HepG2 (cell line): ENCODE results near the gene ELP1. TPM values are rescaled to one million over a fixed set of nuclear protein-coding genes. Genes with fewer than 3 reads are reported as not detected.

ENCODE experiments used
- ATAC-seq: fragments of 200-7000 bp; cut with Tn5 transposase; 3 replicates; pipeline ENCODE4 v1.9.1; 2020; ENCODE audit warnings: mild to moderate bottlenecking, moderate library complexity
- BruUV-seq: library from RNA; stranded (reverse); fragments of 400-500 nt; replicated peaks from 2 replicates; lab custom pipeline; 2021; lab: Mats Ljungman, UMichigan
- CTCF ChIA-PET: fragments of 300-600 bp; formaldehyde crosslinking; extraction: SDS; loops from one replicate; lab custom pipeline; 2021; ENCODE audit warnings: low total read pairs, inconsistent platforms, low intra/inter-chr PET ratio; lab: Yijun Ruan, JAX
- POLR2A ChIA-PET: fragments of 350-600 bp; sonication (Branson Sonifier 250); formaldehyde crosslinking; loops from one replicate; lab custom pipeline; 2020; ENCODE audit warnings: antibody characterized with exemption, inconsistent platforms; lab: Yijun Ruan, JAX
- DNase-seq: peaks from one replicate; pipeline ENCODE4 v3.0.0-alpha.2; 2015; ENCODE audit warnings: low spot score
- FAIRE-seq: peaks from 3 replicates; lab custom pipeline; 2011; peaks lifted over from hg19 to GRCh38; lab: Jason Lieb, UNC
- H2AFZ ChIP-seq: one replicate; pipeline ENCODE4 v1.6.1; 2011; ENCODE audit warnings: low read length, inconsistent platforms
- H3K27ac ChIP-seq: fragments of 300-600 bp; 3 replicates; pipeline ENCODE4 v1.8.0; 2011; ENCODE audit warnings: mixed run types, mild to moderate bottlenecking, mixed read lengths, low read length, inconsistent platforms; ENCODE audit not compliant: insufficient read depth; ENCODE audit errors: extremely low read length
- H3K27me3 ChIP-seq, 2 experiments: fragments of 200-600 bp in 1 of 2; 2 replicates in 1 of 2; 3 replicates in 1 of 2; pipeline versions ENCODE4 v1.6.0 to v1.8.0; 2011; ENCODE audit warnings: low read length in 2 of 2, mild to moderate bottlenecking in 2 of 2, moderate library complexity in 2 of 2, inconsistent platforms in 1 of 2; ENCODE audit not compliant: insufficient read depth in 2 of 2, control insufficient read depth in 1 of 2
- H3K36me3 ChIP-seq, 2 experiments: fragments of 200-600 bp in 1 of 2; replicated peaks in 1 of 2; 2 replicates in 1 of 2; 3 replicates in 1 of 2; pipeline versions ENCODE4 v1.5.1 to v1.8.0; 2011; ENCODE audit warnings: low read length in 2 of 2, inconsistent platforms in 1 of 2; ENCODE audit not compliant: insufficient read depth in 2 of 2, control insufficient read depth in 1 of 2
- H3K4me1 ChIP-seq: 2 replicates; pipeline ENCODE4 v1.5.1; 2012; ENCODE audit warnings: low read length, inconsistent platforms; ENCODE audit not compliant: insufficient read depth
- H3K4me2 ChIP-seq: 2 replicates; pipeline ENCODE4 v1.6.0; 2011; ENCODE audit warnings: low read depth, low read length, inconsistent platforms
- H3K4me3 ChIP-seq, 3 experiments: fragments of 200-600 bp in 1 of 3; sonication (generic), shearing (Covaris generic) in 1 of 3; replicated peaks in 1 of 3; 2 replicates each; pipeline ENCODE4 v1.5.1; 2011 to 2016; ENCODE audit warnings: low read length in 3 of 3, inconsistent platforms in 2 of 3, low read depth in 2 of 3, mild to moderate bottlenecking in 2 of 3, control low read depth in 1 of 3, mixed read lengths in 1 of 3; ENCODE audit not compliant: insufficient read depth in 1 of 3
- H3K79me2 ChIP-seq: one replicate; pipeline ENCODE4 v1.6.1; 2011; ENCODE audit warnings: low read length, inconsistent platforms; ENCODE audit not compliant: insufficient read depth
- H3K9ac ChIP-seq: 2 replicates; pipeline ENCODE4 v1.6.0; 2011; ENCODE audit warnings: mild to moderate bottlenecking, low read depth, low read length, inconsistent platforms; ENCODE audit not compliant: insufficient read depth
- H3K9me3 ChIP-seq: 2 replicates; pipeline ENCODE4 v1.5.1; 2012; ENCODE audit warnings: mild to moderate bottlenecking, low read length
- H4K20me1 ChIP-seq: 2 replicates; pipeline ENCODE4 v1.6.0; 2011; ENCODE audit warnings: inconsistent platforms, mild to moderate bottlenecking, low read length, moderate library complexity; ENCODE audit not compliant: insufficient read depth
- ARNT ChIP-seq: fragments of 450-650 bp; IDR thresholded peaks from 2 replicates; pipeline ENCODE4 v1.6.1; 2017
- CREB1 ChIP-seq, 2 experiments: fragments of 450-650 bp in 1 of 2; IDR thresholded peaks; 2 replicates each; pipeline ENCODE4 v1.6.1; 2016 to 2017; ENCODE audit warnings: control low read depth in 1 of 2, mild to moderate bottlenecking in 1 of 2, missing compliant biosample characterization in 1 of 2, missing genetic modification characterization in 1 of 2
- FOXK1 ChIP-seq: sonication (generic); formaldehyde crosslinking; IDR thresholded peaks from 2 replicates; pipeline ENCODE4 v1.4.0; 2020; ENCODE audit warnings: low read depth, missing genetic modification reagents, borderline replicate concordance
- MIER3 ChIP-seq: IDR thresholded peaks from 2 replicates; pipeline ENCODE4 v1.6.1; 2016; ENCODE audit warnings: missing compliant biosample characterization, borderline replicate concordance
- NCOR1 ChIP-seq: fragments of 200-600 bp; sonication (generic); IDR thresholded peaks from 2 replicates; pipeline ENCODE4 v1.7.0; 2017; ENCODE audit warnings: antibody characterized with exemption, low read length, borderline replicate concordance
- RNF2 ChIP-seq: fragments of 450-650 bp; conservative IDR thresholded peaks from 2 replicates; pipeline ENCODE4 v1.6.1; 2016; ENCODE audit warnings: low read depth
- YEATS4 ChIP-seq: sonication (generic); formaldehyde crosslinking; IDR thresholded peaks from 2 replicates; pipeline ENCODE4 v1.4.0; 2020; ENCODE audit warnings: missing genetic modification reagents, borderline replicate concordance
- ZNF616 ChIP-seq: sonication (generic); formaldehyde crosslinking; IDR thresholded peaks from 2 replicates; pipeline ENCODE4 v1.5.0; 2020; ENCODE audit warnings: low read depth, mild to moderate bottlenecking, missing genetic modification reagents
- ZNF883 ChIP-seq: sonication (generic); formaldehyde crosslinking; IDR thresholded peaks from 2 replicates; pipeline ENCODE4 v1.5.1; 2020; ENCODE audit warnings: mild to moderate bottlenecking, missing genetic modification reagents; ENCODE audit errors: not compliant biosample characterization
- WGBS: methylation state at CpG from one replicate; pipeline ENCODE4 v1.1.6; 2017; ENCODE audit warnings: low lambda C conversion rate; 5-methylcytosine and 5-hydroxymethylcytosine counted together
- in situ Hi-C: cut with HindIII; loops from 2 replicates; pipeline ENCODE4 v1.10.0; 2017; ENCODE audit warnings: low pct_unique_long_range_greater_than_20kb; ENCODE audit not compliant: extremely low pct_ligation_motif_present
- intact Hi-C: fragments of 100-400 bp; cut with micrococcal nuclease; formaldehyde crosslinking; loops from one replicate; pipeline ENCODE4 v1.10.0; 2022; ENCODE audit not compliant: unreplicated experiment
- polyA plus RNA-seq, 8 experiments: library from polyadenylated mRNA; depleted of rRNA in 3 of 8; stranded (reverse) in 7 of 8; unstranded in 1 of 8; fragments of >200 nt; fragmentation: Illumina TruSeq in 4 of 8; extraction: Trizol in 4 of 8; gene quantifications; 2 replicates each; pipeline versions ENCODE4 v1.2.1 to v1.2.3, GENCODE V29; 2011 to 2016; ENCODE audit warnings: low read depth in 4 of 8, missing spikeins in 1 of 8, mixed read lengths in 1 of 8; ENCODE audit not compliant: insufficient read depth in 1 of 8
- total RNA-seq, 5 experiments: library from RNA; depleted of rRNA; stranded (reverse); fragments of >200 nt; fragmentation: Illumina TruSeq; extraction: Trizol; gene quantifications; 2 replicates each; pipeline ENCODE4 v1.2.3, GENCODE V29; 2016; ENCODE audit warnings: low read depth in 1 of 5
- TF ChIP-seq, protein P1 (sequence below): sonication (generic); formaldehyde crosslinking; IDR thresholded peaks from 2 replicates; pipeline ENCODE4 v1.5.1; 2020; ENCODE audit warnings: mild to moderate bottlenecking, moderate library complexity, missing genetic modification reagents
- TF ChIP-seq, protein P2 (sequence below): IDR thresholded peaks from 2 replicates; pipeline ENCODE4 v1.6.1; 2016; ENCODE audit warnings: low read depth, borderline replicate concordance
- TF ChIP-seq, protein P3 (sequence below): sonication (generic); formaldehyde crosslinking; IDR thresholded peaks from 2 replicates; pipeline ENCODE4 v1.8.0; 2023; ENCODE audit warnings: mild to moderate bottlenecking, missing genetic modification reagents

The ELP1 gene
- total and polyA plus RNA-seq, 2 of the 13 experiments (the other 11 are each of a cell fraction or from before 2014, with no cell fraction given) = 157 to 275 TPM

DNA sequence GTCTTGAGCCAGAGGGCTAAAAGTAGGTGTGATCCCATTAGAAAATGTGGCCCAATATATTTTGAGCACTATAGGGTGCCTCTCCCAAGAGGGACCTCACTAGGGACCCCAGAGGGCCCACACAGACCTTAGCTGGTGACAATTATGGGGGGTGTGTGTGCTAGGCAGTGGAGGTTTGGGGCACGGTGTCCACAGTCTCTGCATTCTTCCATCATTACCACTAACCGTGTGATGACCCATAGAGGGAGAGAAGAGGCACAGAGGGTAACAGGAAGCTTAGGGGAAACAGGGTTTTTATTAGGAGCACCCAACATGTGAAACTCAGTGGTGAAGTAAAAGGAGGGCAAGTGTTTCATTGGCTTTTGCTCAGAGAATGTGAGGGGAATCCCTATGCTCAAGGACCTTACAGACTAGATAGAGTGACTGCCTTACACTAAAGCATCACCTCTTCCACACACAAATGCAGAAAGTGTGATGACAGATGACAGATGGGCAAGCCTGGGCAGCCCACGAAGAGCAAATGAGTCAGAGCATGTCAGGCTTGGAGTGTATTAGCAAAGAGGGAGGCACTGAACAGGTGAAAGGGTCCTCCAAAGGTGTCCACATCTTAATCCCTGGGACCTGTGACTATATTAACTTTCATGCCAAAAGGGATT, 74.3 kb downstream of the ELP1 start:
- H3K4me2 ChIP-seq = no peak overlapping the region
- intact Hi-C loops = loop anchor here (10.0 kb wide), 1 partner anchor 85 kb away; no protein-coding TSS in a partner anchor
- H3K79me2 ChIP-seq = no peaks in the 10 kb centered on the region
- H3K9ac ChIP-seq = no peak overlapping the region
- no peak for DNase-seq
- in situ Hi-C loops = no loop called here
- TF ChIP-seq, protein P1, sequence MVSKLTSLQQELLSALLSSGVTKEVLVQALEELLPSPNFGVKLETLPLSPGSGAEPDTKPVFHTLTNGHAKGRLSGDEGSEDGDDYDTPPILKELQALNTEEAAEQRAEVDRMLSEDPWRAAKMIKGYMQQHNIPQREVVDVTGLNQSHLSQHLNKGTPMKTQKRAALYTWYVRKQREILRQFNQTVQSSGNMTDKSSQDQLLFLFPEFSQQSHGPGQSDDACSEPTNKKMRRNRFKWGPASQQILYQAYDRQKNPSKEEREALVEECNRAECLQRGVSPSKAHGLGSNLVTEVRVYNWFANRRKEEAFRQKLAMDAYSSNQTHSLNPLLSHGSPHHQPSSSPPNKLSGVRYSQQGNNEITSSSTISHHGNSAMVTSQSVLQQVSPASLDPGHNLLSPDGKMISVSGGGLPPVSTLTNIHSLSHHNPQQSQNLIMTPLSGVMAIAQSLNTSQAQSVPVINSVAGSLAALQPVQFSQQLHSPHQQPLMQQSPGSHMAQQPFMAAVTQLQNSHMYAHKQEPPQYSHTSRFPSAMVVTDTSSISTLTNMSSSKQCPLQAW (CRISPR knock-in tag) = no peak
- TF ChIP-seq ARNT (no peak), MIER3 (CRISPR knock-in tag) (no peak), FOXK1 (CRISPR knock-in tag) (no peak), NCOR1 (no peak), RNF2 (no peak), ZNF883 (no peak), YEATS4 (CRISPR knock-in tag) (no peak), CREB1 (IDR thresholded peaks at IDR 0.05) (no peak), CREB1 (CRISPR knock-in tag; IDR thresholded peaks at IDR 0.05) (no peak), ZNF616 (CRISPR knock-in tag) (no peak)
- TF ChIP-seq, protein P2, sequence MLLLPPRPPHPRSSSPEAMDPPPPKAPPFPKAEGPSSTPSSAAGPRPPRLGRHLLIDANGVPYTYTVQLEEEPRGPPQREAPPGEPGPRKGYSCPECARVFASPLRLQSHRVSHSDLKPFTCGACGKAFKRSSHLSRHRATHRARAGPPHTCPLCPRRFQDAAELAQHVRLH (CRISPR knock-in tag) = no peak
- TF ChIP-seq, protein P3, sequence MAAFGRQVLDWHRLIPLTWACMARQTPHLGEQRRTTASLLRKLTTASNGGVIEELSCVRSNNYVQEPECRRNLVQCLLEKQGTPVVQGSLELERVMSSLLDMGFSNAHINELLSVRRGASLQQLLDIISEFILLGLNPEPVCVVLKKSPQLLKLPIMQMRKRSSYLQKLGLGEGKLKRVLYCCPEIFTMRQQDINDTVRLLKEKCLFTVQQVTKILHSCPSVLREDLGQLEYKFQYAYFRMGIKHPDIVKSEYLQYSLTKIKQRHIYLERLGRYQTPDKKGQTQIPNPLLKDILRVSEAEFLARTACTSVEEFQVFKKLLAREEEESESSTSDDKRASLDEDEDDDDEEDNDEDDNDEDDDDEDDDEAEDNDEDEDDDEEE = no peak
- TF ChIP-seq, all 625 proteins: peak for 0
- CTCF ChIA-PET = no interaction called here
- H4K20me1 ChIP-seq = no peaks in the 10 kb centered on the region
- H3K4me3 ChIP-seq = no peak overlapping the region
- BruUV-seq = no TSS peak
- H3K36me3 ChIP-seq = no peaks in the 10 kb centered on the region
- H3K9me3 ChIP-seq = no peaks in the 10 kb centered on the region
- POLR2A ChIA-PET = interaction anchor here (0.6 kb wide), 1 partner anchor 1335 kb away, joined by 3 read pairs; no protein-coding TSS in a partner anchor
- H3K27me3 ChIP-seq = no peaks in the 10 kb centered on the region
- WGBS = 97% methylated on average over 3 of the region's 3 CpGs
- FAIRE-seq = no peak
- no peak overlapping the region for H2AFZ ChIP-seq
- no peak for ATAC-seq
- H3K27ac ChIP-seq = no peak overlapping the region
- H3K4me1 ChIP-seq = peaks cover 20% of the 10 kb centered on the region
